T-helper 2 cell (primary cell): ENCODE measurements around the gene CNIH2.
"Not testable (repeated sequence)": the region's sequence is repeated elsewhere in the genome, so short reads cannot be mapped to it uniquely, and the experiment has no call there.

Experiments
- DNase-seq, 5 experiments: peaks; one replicate each; pipeline versions ENCODE4 v3.0.0 to v3.0.0-alpha.2; 2012 to 2022

CNIH2 gene

DNA sequence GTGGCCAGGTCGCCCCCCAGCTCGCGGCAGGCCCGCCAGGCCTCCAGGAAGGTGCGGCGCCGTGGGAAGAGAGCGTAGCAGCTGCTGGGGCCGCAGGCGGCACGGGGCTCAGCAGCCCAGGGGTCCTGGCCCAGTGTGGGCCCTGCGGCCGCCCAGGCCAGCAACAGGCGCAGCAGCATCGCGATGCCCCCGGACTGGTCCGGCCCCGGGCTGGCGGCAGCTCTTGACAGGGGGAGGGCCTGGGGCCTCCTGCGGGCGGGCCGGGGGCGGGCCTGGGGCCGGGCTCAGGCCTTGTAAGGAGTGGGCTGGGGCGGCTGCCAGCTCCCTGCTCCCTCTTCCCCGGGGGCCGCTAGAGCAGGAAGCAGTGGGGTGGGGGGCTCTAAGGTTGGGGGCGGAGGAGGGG, 38.9 kb downstream of the CNIH2 start, which contains the start of gene CD248:
Gene CD248, minus strand, starts transcription at position 196 of the 403 bp plus-strand sequence. Its CDS starts 17 bp downstream, at position 179.
- no peak for DNase-seq

DNA sequence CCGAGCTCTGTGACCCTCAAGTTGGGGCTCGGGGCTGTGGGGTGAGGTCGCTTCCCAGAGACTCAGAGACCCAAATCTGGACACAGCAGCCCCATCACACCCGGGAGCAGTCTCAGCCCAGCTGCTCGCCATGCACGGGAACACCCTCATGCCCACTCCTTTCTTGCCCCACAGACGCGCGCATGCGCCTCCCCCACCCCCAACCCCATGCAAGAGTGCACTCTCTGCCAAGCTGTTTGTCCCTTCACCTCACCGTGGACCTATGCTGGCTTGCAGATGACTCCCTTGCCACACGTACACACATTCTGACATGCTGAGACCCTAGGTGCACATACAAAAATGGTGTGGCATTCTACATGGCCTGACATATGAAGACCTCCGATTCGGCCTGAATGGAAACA, 39.3 kb downstream of the CNIH2 start:
- DNase-seq = no peak

DNA sequence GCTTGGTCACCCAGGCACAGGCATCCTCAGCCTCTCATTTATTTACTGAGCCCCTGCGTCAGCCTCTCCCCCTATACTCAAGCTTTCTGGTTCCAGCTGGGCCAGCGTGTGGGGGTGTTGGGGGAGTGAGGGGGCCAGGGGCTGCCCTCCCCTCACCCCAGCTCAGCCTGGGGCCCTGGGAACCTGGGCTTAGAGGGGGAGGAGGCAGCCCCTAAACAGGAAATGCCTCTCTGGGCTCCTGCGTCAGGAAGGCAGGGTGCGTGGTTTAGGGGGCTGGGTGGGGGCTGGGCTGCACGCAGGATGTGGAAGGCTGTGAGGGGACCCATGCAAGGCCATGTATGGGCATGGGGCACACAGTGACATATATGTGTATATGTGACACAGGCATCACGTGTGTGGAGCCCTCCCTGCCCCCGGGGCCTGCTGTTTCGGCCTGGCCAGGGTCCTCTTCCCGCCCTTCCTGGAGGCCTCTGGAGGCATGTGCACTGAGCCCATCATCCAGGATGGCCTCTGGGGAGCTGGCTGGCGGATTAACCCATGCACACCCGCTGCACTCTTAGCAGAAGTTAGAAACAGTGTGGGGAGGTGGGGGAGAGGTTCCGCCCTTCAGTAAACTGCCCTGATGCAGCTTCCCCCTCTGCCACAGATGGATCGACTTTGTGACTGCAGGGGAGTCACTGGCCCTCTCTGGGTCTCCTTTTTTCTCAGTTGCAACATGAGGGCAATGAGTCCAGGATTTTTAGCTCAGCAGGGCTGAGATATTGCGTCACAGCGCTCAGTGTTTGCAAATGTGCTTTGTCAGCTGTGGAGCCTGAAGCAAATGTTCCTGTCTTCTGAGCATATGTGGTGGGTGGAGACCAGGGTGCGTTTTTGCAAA, 40.0 kb downstream of the CNIH2 start:
- peak in 2 of 5 experiments; percentile 70 to 79 for DNase-seq

DNA sequence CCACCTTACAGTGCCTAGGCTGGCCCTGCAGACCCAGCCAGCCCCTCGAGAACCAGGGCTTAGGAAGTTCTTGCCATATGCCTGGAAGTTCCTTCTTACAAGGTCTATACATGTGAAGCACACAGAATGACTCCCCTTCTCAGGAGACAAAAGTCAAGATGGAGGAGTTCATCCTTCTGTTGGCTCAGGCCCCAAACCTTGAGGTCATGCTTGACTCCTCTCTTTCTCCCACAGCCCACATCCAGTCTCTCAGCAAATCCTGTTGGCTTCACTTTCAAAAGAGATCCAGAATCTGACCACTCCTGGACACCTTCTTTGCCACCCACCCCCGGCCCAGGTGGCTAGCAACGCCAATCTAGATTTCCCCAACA, 40.6 kb downstream of the CNIH2 start:
- no peak for DNase-seq

DNA sequence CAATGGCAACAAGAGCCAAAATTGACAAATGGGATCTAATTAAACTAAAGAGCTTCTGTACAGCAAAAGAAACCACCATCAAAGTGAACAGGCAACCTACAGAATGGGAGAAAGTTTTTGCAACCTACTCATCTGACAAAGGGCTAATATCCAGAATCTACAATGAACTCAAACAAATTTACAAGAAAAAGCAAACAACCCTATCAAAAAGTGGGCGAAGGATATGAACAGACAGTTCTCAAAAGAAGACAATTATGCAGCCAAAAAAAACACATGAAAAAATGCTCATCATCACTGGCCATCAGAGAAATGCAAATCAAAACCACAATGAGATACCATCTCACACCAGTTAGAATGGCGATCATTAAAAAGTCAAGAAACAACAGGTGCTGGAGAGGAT, 42.3 kb downstream of the CNIH2 start:
- not testable (repeated sequence) for DNase-seq

DNA sequence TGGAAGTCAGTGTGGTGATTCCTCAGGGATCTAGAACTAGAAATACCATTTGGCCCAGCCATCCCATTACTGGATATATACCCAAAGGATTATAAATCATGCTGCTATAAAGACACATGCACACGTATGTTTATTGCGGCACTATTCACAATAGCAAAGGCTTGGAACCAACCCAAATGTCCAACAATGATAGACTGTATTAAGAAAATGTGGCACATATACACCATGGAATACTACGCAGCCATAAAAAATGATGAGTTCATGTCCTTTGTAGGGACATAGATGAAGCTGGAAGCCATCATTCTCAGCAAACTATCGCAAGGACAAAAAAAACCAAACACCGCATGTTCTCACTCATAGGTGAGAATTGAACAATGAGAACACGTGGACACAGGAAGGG, 42.8 kb downstream of the CNIH2 start:
- not testable (repeated sequence) for DNase-seq

DNA sequence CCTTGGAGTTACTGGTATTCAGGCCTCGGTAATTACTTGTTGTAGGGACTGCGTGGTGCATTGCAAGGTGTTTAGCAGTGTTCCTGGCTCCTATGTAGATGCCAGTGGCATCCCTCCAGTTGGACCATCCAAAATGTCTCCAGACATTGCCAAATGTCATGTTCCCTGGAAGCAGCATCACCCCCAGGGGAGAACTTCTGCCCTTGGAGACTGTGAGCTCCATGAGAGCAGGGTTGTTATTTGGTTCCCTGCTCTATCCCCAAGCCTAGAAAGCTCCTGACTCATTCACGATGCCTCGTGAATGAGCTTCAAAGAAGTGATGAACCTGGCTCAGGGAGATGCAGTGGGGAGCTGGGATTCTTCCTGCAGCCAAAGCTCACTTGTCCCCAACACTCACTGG, 43.6 kb downstream of the CNIH2 start:
- DNase-seq = no peak

DNA sequence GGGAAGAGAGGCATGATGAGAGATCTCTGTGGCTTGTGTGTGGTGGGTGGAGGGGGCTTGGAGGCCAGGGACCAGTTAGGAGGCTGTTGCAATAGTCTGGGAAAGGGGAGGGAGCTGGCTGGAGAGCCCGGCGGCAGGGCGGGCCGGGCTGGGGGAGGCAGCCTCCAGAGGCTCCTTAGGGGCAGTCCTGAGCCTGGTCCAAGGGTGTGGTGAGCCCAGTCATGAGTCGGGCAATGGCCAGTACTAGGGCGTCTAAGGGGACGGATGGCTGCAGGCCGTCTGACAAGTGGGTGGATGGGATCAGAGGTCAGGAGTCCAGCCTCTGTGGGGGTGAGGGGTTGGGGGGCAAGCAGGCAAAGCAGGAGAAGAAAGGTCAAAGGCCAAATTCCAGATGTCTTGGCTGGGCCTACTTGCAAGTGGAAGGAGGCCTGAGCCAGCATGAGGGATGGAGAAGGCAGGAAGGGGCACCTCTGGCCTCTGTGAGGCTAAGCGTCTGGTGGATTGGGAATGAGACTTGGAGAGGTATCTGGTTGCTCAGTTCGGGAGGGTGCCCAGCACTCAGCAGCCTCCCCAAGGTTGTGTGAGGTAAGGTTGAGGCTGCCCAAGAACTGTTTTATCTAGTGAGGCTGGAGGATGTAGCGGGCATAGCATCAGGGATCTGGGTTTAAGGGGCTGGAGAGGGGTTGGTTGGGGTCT, 44.9 kb downstream of the CNIH2 start:
- DNase-seq = no peak

DNA sequence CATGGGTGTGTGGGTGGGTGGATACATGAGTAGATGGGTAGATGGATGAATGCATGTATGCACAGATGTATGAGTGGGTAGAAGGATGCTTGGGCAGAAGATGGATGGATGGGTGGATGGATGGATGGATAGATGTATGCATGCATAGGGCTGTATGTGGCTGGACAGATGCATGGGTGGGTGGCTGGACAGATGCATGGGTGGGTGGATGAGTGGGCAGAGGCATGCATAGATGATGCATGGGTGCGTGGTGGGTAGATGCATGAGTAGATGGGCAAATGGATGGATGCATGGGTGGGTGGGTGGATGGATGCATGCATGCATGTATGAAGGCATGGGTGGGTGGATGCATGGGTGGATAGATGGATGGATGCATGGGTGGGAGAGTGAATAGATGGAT, 45.7 kb downstream of the CNIH2 start:
- DNase-seq = no peak

DNA sequence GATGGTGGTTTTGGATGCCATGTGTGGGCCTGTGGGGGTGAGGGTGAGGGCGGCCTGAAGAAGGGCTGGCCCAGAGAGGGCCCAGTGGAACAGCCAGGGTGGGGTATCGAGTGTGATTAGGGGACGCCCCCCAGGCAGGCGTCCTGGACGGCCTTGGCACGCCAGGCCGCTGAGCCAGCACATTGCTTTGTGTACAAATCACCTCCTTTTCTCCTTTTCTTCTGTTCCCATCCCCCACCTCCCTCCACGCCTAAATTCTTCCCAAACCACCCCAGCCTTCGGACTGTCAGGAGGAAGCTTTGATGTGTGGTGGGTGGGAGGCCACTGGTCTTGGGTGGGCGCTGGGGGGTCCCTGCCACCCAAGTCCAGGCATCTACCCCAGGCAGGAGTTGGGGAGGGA, 46.7 kb downstream of the CNIH2 start:
- DNase-seq = no peak

DNA sequence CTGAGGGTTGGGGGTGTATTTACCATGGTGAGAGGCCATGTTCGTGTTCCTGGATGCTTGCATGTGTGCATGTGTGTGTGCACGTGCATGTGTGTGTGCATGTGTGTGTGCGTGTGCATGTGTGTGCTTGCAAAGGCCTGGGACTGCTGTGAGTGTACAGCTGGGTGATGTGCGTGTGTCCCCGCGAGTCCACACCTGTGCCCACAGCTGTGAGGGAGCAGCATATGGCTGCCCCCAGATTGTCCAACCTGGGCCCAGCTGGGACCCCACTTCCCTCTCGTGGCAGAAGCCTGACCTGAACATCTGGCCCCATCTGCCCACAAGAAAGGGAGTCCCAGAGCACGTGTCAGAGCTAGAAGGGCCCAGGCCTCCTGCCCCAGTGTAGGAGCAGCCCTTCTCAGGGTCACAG, 47.3 kb downstream of the CNIH2 start:
- DNase-seq = no peak

DNA sequence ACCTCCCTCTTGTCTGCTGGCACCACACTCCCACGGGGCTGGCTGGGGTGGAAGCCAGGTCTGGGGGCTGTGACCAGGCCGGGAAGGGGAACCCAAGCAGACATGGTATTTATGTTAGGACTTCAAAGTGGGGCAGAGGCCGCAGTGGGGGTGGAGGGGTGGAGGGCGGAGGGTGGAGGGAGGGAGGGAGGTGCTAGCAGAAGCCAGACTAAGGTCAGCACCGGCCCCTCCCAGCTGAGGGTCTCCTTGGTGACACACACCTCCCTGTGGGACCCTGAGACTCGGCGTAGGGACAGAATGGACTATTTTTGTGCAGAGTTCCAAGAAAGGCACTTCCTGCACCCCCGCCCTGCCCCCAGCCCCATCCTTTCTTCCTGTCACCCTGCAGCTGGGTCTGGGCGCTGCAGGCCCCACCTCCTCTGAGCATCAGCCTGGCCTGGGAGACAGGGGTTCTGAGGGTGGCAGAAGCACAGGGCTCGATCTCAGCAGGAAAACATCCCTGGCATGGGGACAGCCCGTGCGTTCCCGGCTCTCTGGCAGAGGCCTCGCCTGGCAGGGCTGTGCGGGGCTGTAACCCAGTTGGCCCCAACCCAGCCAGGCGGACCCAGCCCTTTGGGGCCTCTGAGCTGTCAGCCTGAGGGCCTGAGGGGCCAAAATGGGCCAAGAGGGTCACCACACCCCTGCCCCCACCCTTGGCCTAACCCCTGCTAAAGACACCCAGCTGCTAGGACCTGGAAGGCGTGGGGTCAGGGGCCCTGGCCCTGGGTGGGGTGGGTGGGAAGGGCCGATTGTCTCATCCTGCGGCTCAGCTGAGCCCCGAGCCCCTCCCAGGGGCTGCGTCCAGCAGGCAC, 48.5 kb downstream of the CNIH2 start:
- no peak for DNase-seq

DNA sequence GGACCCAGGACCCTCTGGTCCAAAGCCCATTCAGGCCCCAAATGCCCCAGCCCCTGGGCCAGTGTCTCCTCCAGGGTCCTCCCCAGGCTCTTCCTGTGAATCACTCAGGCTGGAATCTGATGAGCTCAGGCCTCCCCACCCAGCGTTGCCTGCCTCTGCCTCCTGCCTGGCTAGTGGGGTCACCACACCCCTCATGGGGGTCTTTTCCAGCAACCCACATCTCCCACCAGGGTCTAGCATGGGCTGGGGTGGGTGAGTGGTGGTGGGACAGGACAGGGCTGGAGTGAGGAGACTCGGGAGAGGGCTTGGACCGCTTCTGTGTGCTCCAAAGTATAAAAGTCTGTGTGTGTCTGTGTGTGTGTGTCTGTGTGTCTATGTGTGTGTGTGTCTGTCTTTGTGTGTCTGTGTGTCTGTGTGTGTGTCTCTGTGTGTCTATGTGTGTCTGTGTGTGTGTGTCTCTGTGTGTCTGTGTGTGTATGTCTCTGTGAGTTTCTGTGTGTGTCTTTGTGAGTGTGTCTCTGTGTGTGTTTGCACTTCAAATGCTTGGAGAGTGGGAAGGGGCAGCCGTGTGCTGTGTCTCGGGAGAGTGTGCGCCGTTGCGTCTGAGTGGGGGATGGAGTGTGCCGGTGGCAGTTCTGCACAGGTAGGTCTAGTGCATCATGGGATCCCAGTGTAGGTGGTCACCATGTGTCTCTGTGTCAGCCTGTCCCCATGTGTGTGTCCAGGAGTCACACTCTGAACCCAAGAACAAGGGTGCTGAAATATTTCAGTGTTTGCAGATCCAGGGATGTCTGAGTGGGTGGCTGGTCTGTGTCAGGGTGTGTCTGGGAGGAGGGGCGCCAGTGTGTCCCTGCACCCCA, 49.4 kb downstream of the CNIH2 start:
- DNase-seq = no peak

DNA sequence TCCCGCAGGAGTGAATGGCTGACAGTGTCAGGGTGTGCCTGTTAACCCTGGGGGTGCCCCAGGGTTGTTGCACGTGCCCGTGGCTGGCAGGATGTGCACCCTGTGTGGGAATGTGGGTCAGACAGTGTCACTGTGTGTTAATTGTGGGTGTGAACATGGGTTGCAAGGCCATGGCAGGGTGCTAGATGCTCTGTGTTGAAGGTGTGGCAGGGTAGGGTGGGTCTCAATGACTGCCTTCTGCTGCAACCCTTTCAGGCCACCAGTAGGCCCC, 50.0 kb downstream of the CNIH2 start:
- DNase-seq = peak in 1 of 5 experiments; percentile 90

DNA sequence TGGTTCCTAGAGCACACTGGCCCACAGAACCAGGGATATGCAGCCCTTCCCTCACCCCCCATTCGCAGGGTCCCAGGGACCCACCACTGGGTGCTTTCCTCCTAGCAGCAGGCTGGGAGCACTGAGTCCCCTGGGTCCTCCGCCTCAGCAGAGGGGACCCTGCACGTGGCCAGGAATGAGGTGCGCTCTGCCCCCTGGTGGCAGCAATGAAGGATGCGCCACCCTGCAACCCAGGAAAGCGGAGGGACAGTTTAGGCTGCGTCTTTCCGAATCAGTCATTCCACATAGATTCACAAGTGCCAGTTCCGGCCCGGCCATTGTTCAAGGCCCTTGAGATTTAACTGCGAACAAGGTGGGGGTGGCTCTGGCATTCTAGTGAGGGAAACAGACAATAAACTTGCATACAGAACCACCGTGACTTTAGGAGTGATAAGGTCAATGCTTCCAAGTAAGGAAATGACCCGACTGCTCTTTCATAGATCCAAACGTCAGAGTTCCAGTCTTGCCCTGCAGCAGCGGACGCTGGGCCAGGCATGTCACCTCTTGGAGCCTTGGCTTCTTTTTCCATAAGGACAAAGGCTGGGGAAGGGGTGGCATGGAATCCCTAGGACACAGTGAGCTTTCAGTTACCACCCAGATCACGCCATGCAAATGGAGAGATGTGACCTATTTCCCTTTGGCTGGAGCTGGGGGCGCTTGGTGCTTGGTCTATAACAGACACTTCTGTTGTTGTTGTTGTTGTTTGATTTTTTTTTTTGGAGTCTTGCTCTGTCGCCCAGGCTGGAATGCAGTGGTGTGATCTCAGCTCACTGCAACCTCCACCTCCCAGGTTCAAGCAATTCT, 50.5 kb downstream of the CNIH2 start:
- DNase-seq = peak; percentile 58 to 80 (median 72)

DNA sequence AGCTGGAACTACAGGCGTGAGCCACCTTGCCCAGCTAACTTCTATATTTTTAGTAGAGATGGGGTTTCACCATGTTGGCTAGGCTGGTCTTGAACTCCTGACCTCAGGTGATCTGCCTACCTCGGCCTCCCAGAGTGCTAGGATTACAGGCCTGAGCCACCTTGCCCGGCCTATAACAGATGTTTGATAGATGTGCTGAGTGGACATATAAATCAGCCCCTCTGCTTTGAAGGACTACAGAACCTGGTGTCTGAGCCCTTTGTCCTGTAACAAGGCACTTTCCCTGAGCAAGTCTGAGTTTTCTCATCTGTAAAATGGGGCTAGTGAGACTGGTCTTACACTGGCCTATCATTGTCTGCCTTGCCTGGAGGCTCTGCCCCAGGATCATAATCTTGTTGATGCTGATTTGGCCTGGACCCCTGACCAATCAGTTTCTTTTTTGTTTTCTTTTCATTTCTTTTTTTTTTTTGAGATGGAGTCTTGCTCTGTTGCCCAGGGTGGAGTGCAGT, 51.2 kb downstream of the CNIH2 start:
- no peak for DNase-seq

DNA sequence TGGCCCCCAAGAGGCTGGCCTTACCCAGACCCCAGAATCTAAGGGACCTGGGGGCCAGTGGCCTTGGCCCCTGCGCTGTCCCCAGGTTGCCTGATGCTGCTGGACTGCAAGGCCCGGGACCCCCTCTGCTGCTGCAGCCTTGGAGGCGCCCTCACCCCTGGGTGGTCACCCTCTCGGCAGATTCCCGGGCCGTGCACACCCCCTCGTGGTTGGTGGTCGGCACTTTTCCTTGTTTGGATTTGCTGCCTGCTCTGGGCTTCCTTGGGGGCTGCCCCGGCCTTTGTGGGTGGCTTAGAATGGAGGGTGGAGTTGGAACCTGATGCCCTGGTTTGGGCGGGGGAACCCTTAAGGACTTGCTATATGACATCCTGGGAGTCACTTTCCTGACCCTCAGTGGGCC, 53.0 kb downstream of the CNIH2 start:
- DNase-seq = no peak

DNA sequence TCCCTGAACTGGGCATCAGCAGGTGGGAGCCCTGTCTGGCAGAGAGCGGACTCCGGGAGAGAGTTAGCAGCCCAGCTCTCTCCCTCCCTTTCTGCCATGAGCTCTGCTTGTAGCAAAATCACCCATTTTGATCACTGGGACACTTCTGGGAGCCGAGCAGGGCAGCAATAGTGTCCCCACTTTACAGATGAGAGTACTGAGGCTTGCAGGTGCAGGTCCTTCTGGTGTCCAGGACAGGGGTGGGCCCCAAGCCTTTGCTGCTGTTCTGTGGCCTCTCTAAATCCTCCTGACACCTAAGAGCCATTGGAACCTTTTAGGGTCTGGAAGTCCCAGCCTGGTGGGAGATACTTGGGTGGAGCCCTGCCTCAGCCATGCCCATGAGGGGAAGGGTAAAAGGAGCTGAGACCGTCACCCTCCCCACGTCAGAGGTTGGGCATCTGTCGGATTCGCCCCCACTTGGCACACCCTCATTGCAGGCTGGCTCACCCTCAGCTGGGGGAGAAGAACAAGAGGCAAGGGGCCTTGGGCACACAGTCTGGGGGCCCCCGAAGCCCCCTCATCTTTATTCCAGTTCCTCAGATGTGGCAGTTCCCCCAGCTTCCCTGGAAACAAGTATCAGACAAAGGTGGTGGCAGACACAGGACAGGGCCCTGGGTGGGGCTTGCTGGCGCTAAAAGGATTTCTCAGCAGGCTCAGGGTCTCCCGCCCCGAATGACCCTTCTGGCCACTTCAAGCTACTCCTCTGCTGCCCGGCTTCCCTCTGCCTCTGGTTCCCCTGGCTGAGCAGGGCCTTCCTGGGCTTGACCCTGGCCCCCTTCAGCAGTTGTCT, 53.8 kb downstream of the CNIH2 start:
- DNase-seq = no peak

DNA sequence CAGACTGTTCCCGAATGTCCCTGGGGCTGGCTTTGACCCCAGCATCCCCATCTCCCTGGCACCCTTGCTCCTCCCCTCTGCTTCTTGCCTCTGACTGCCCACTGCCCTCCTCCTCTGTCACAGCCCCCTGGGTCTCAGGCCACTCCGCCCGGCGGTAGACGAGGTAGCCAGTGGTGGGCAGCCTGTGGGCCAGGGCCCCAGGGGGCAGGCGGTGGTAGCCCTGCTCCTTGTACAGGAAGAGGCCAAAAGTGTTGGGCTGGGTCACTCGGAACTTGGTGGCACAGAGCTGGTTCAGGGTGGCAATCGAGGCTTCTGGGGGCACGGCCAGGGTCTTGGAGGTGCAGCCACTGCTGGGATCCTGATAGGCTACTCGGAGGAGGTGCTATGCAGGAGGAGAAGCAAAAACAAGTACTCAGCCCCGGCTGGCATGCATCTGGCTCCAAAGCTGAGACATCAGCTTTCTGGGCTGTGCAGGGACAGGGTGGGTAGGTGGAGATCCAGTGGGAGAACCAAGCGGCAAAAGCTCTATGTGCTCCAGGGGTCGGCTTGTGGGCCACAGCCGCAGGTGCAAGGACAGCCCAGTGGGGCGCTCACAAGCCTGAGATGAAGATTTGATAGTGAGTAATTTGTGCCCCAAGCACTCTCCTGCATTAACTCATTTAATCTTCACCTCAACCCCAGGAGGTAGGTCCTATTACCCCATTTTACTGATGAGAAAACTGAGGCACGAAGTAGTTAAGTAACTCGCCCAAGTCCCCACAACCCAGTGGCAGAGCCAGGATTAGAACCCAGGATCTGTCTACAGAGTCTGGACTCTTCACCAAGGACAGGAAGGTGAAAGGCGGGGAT, 54.6 kb downstream of the CNIH2 start:
- no peak for DNase-seq
